Fibroblast of pulmonary artery (primary cell): ENCODE data around the gene QKI.

ENCODE experiments used
- DNase-seq: peaks from one replicate; pipeline ENCODE4 v3.0.0-alpha.2; 2010; ENCODE audit warnings: low read depth
- H3K4me3 ChIP-seq: replicated peaks from 2 replicates; pipeline ENCODE4 v1.5.1; 2011; ENCODE audit warnings: low read depth, mild to moderate bottlenecking, control low read depth, low read length, moderate library complexity
- TF ChIP-seq, protein P1 (sequence below): IDR thresholded peaks from 2 replicates; pipeline ENCODE4 v1.5.1; 2011; ENCODE audit warnings: mild to moderate bottlenecking, control low read depth, low read length, inconsistent platforms; ENCODE audit errors: missing control alignments

QKI gene

DNA sequence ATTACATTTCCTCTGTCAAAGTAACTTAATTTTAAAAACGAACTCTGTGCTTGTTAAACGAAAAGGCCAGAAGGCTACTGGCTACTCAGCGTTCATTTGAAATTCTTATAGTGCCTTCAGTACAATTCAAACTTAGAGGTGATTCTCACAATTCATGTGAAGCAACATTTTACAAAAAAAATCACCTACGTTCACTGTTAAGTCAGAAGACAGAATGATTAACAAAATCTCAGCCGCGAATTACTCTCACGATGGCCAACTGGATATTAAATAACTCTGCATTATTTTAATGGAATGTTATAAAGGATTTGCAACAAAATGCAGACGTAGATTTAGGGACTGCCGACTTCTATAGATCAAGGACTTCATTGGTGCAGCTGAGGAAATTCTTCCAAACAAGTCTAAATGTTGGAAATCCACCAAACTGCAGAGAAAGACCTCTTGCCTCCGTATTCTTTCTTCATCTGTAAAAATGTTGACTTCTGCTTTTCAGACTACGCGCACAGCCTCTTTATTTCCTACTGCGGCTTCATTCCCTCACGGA, 1.6 kb upstream of the QKI start:
- TF ChIP-seq, protein P1, sequence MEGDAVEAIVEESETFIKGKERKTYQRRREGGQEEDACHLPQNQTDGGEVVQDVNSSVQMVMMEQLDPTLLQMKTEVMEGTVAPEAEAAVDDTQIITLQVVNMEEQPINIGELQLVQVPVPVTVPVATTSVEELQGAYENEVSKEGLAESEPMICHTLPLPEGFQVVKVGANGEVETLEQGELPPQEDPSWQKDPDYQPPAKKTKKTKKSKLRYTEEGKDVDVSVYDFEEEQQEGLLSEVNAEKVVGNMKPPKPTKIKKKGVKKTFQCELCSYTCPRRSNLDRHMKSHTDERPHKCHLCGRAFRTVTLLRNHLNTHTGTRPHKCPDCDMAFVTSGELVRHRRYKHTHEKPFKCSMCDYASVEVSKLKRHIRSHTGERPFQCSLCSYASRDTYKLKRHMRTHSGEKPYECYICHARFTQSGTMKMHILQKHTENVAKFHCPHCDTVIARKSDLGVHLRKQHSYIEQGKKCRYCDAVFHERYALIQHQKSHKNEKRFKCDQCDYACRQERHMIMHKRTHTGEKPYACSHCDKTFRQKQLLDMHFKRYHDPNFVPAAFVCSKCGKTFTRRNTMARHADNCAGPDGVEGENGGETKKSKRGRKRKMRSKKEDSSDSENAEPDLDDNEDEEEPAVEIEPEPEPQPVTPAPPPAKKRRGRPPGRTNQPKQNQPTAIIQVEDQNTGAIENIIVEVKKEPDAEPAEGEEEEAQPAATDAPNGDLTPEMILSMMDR: no peak
- peak overlapping the region; percentile 67 for H3K4me3 ChIP-seq
- no peak for DNase-seq

DNA sequence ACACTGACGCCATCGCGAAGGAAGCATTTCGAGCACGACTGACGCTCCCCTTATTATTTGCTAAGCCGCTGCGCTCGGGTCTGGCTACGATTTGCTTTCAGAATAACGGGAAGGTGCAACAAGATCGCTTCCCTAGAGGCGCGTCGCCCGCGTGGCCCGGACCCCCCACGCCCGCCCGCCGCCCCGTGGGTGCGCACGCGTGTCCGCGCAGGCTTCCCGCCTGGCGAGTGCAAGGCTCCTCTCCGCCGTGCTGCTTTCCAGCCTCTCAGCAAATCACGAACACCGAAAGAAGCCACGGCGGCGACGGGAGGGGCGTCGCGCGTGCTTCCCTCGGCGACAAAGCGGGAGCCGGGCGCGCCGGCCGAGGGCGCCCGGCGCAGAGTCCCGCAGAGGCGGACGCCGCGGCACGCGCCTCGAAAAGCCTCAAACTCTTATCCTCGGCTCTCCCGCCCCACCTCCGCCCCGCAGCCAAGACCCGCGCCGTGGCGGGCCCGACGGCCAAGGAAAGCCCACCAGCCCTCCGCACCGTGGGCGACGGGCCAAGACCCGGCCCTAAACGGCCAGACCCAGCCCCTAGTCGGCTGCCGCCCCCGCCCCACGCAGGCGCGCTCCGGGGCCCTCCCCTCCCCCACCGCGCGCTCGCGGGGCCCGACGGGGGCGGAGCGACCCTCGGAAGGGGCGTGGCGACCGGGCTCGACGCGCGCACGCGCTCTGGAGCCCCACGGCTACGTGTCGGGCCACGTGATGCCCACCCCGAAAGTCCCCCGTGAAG, 987 bp upstream of the QKI start:
- peak overlapping the region; percentile 67 for H3K4me3 ChIP-seq
- peak; percentile 83 for DNase-seq
- TF ChIP-seq, protein P1: no peak

DNA sequence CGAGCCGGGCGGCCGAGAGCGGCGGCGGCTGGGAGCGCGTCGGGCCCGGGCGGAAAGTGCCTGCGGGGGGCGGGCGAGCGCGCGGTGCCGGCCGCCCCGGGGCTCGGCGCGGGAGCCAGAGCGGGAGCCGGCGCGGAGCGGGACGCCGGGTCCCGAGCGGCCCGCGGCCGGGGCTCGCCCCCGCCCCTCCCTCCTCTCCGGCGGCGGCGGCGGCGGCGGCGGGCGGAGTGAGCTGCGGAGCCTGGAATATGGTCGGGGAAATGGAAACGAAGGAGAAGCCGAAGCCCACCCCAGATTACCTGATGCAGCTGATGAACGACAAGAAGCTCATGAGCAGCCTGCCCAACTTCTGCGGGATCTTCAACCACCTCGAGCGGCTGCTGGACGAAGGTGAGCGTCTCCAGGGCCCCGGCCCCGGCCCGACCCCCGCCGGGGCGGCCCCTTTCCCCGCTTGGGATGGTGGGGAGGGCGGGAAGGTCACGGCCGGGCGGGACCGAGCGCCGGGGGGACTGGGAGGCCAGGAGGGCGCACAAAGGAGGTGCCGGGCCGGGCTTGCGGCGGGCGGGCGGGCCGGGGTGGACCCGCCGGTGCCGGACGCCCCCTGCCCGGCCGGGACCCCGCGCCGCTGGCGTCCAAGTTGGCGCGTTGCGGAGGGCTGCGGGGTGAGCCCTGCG, 565 bp downstream of the QKI start:
- H3K4me3 ChIP-seq: peak overlapping the region; percentile 96
- no peak for DNase-seq
- TF ChIP-seq, protein P1: no peak

DNA sequence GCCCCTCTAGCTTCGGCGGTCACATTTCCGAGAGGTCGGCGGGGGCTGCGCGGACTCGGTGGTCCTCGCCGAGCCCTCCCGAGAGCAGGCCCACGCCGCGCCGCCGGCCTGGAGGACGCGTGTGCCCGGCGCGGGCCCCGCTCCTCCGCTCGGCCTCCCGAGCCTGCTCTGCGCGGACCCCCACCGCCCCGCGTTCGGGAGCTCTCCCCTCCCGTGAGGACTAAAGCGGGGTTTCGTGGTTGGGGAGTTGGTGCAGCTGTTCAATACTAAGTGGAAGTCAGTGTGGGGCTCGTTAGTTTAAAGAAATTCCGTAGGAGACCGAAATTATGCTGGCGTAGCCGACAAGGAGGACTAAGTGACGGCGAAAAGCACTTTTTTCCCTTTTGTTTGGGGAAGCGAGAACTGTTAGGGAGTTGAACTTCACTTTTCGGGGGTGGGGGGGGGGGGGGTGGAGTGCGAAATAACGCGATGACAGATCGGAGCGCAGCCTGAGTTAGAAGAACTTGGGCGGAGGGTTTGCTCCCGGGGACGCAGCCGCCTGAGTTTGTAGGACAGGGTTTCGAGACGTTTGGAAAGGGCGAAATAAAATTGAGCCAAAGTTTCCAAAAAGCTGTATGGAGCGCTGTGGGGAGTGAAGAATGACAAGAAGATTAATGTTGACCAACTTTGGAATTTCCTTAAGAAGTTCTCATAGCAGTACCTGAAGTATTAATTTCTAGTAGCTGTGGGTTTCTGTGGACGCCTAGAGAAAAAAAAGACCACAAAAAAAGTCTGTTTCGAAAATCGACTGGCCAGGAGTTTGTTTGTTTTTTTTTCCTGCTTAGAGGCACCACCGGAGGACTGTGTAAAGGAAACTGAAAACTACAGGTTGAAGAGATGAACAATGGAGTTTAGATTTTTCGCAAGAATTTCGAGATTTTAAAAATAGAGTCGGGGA, 1.4 kb downstream of the QKI start:
- H3K4me3 ChIP-seq: peak overlapping the region; percentile 96
- TF ChIP-seq, protein P1: no peak
- DNase-seq: peak; percentile 62

DNA sequence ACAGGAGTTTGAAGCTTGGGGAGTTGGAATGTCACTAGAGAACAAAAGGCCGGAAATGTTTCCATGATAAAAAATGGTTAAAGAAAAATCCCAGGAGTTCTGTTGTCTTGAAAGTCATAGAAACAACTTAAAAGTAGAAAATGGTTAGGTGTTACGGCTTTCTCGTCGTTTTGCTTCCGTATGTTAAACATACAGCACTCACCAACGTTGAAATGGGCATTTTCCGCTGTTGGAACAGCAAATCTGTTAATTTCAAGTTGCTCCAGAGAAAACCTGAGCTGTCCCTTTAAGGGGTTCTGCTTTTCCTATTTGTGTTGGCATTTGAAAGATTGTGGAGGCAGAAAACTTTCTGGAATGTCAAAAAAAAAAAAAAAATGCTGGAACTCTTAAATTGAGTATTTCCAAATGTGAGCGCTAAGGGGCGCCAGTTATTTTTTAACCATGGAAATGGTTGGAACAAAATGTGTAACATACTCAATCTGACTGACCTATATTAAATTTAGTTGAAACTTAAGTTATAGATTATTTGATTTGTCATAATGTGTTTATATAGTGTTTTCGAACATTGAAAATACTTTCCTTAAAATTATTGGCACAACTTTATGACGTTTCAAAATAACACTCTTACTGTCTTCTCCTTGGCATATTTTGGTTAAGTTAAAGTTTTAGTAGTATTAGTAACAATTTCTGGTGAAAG, 2.2 kb downstream of the QKI start:
- DNase-seq: peak; percentile 92
- TF ChIP-seq, protein P1: peak; percentile 62
- H3K4me3 ChIP-seq: peak overlapping the region; percentile 96

DNA sequence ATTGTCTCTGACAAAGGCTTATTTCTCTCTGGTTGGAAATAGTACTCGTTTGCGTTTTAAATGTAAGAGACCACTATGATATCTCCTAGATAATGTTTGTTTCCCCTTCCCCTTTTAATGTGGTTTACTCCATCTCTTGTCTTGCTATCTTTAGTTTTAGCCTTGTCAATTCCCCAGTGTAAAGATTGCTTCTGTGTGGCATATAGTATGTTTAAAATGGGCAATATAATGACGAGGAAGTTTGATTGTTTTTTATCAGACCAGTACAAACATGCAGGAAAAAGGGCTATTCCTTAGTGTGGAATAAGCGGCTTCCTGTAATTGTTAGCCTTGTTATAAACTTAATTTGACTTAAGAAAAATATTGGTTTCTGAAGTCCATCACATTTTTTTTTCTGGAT, 3.1 kb downstream of the QKI start:
- no peak for DNase-seq
- TF ChIP-seq, protein P1: no peak
- peak overlapping the region; percentile 96 for H3K4me3 ChIP-seq
